Measurements from ENCODE around the gene PRH2. TPM values are rescaled to one million over a fixed set of nuclear protein-coding genes. Genes with fewer than 3 reads are reported as not detected.

PRH2 gene
- total and polyA plus RNA-seq, 9 of the 15 experiments (the other 6 are each of a cell fraction or from before 2014, with no cell fraction given): 0.18 to 0.81 (median 0.24) TPM; not detected in 6

GRCh38 chr12:10910380-10910779 lies 18.7 kb upstream of the PRH2 start:
- Histone ChIP-seq H3K27me3 (ENCODE audit: control insufficient read depth in 2 of 2, insufficient read depth in 2 of 2, low read length in 2 of 2) (no peaks in the 10 kb centered on the region), H3K27ac (ENCODE audit: extremely low read depth, low read depth, low read length) (no peak overlapping the region), H3K36me3 (ENCODE audit: control insufficient read depth, insufficient read depth, low read length) (no peaks in the 10 kb centered on the region), H3K4me1 (replicated peaks in 1 of 2; ENCODE audit: control insufficient read depth in 2 of 2, insufficient read depth in 2 of 2, low read length in 2 of 2) (peaks cover 0 to 3% of the 10 kb centered on the region in 2 experiments; a peak in 2 of 5 replicates), H3K9me3 (replicated peaks; ENCODE audit: control insufficient read depth, insufficient read depth, low read depth, low read length) (no peaks in the 10 kb centered on the region), H3K9me1 (ENCODE audit: control insufficient read depth, insufficient read depth, low read length) (no peaks in the 10 kb centered on the region), H4K20me1 (replicated peaks; ENCODE audit: control insufficient read depth, insufficient read depth, low read length) (no peaks in the 10 kb centered on the region), H3K79me2 (ENCODE audit: control insufficient read depth, insufficient read depth, low read length) (no peaks in the 10 kb centered on the region), H2AFZ (ENCODE audit: low read depth, low read length) (no peak overlapping the region), H3K4me2 (ENCODE audit: insufficient read depth, low read length) (no peak overlapping the region), H3K4me3 (no peak overlapping the region), H3K9ac (ENCODE audit: insufficient read depth in 1 of 2, low read depth in 2 of 2, low read length in 2 of 2) (no peak overlapping the region)
- ChIA-PET CTCF (ENCODE audit: low intra/inter-chr PET ratio) (no interaction called here), POLR2A (no interaction called here)
- ATAC-seq: peak; percentile 69
- no peak for FAIRE-seq
- intact Hi-C loops (cut with micrococcal nuclease) (no loop called here), in situ Hi-C loops (cut with MboI) (no loop called here)
- 52% methylated on average over 8 of the region's 8 CpGs for WGBS (ENCODE audit: insufficient coverage, low coverage, missing lambda C conversion rate)
- peak in 2 of 4 experiments; percentile 7 to 52 for DNase-seq (ENCODE audit: extremely low read depth in 1 of 4, low spot score in 3 of 4)
- no TSS peak for BruUV-seq (replicated peaks)
- TF ChIP-seq ZNF282 (CRISPR knock-in tag; IDR thresholded peaks at IDR 0.05) (no peak), MEF2A (IDR thresholded peaks at IDR 0.05; ENCODE audit: control insufficient read depth, low read depth, low read length) (peak; percentile 88)

DNA sequence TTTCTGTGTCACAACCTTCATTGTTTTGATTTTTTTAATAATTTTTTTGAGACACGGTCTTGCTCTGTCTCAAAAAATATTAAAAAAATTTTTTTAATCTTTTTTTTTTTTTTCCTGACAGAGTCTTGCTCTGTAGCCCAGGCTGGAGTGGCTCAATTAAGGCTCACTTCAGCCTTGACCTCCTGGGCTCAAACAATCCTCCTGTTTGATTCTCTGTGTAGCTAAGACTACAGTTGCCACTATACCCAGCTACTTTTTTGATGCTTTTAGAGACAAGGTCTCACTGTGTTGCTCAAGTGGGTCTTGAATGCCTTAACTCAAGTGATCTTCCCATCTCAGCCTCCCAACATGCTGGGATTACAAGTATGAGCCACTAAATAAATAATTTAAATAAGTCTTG lies 9.2 kb upstream of the PRH2 start:
- ChIA-PET CTCF (ENCODE audit: low intra/inter-chr PET ratio) (no interaction called here), POLR2A (no interaction called here)
- 100% methylated on average over 1 of the region's 1 CpG for WGBS (ENCODE audit: insufficient coverage, low coverage, missing lambda C conversion rate)
- no peaks in the 10 kb centered on the region for H3K9me3 ChIP-seq (replicated peaks; ENCODE audit: control insufficient read depth, insufficient read depth, low read depth, low read length)
- H3K4me1 ChIP-seq (replicated peaks in 1 of 2; ENCODE audit: control insufficient read depth in 2 of 2, insufficient read depth in 2 of 2, low read length in 2 of 2): no peaks in the 10 kb centered on the region
- FAIRE-seq: no peak
- DNase-seq (ENCODE audit: extremely low read depth in 1 of 4, low spot score in 3 of 4): no peak
- no TSS peak for BruUV-seq (replicated peaks)
- no peaks in the 10 kb centered on the region for H3K27me3 ChIP-seq (ENCODE audit: control insufficient read depth in 2 of 2, insufficient read depth in 2 of 2, low read length in 2 of 2)
- H4K20me1 ChIP-seq (replicated peaks; ENCODE audit: control insufficient read depth, insufficient read depth, low read length): no peaks in the 10 kb centered on the region
- TF ChIP-seq NUFIP1 (IDR thresholded peaks at IDR 0.05; ENCODE audit: partially characterized antibody): no peak
- TF ChIP-seq DMBX1 (CRISPR knock-in tag; IDR thresholded peaks at IDR 0.05; ENCODE audit: borderline replicate concordance): no peak
- TF ChIP-seq RBM39 (optimal IDR thresholded peaks at IDR 0.05; ENCODE audit: low read depth, low read length): no peak
- TF ChIP-seq MCM3 (IDR thresholded peaks at IDR 0.05): no peak
- TF ChIP-seq NCOA6 (IDR thresholded peaks at IDR 0.05): no peak
- TF ChIP-seq HSF4 (CRISPR knock-in tag; IDR thresholded peaks at IDR 0.05; ENCODE audit: borderline replicate concordance): no peak
- TF ChIP-seq, protein P1, sequence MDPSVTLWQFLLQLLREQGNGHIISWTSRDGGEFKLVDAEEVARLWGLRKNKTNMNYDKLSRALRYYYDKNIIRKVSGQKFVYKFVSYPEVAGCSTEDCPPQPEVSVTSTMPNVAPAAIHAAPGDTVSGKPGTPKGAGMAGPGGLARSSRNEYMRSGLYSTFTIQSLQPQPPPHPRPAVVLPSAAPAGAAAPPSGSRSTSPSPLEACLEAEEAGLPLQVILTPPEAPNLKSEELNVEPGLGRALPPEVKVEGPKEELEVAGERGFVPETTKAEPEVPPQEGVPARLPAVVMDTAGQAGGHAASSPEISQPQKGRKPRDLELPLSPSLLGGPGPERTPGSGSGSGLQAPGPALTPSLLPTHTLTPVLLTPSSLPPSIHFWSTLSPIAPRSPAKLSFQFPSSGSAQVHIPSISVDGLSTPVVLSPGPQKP (CRISPR knock-in tag; IDR thresholded peaks at IDR 0.05): no peak
- TF ChIP-seq, protein P2, sequence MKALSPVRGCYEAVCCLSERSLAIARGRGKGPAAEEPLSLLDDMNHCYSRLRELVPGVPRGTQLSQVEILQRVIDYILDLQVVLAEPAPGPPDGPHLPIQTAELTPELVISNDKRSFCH (CRISPR knock-in tag; IDR thresholded peaks at IDR 0.05): no peak
- TF ChIP-seq, protein P2 (tag; IDR thresholded peaks at IDR 0.05): no peak
- TF ChIP-seq ILF3 (IDR thresholded peaks at IDR 0.05; ENCODE audit: borderline replicate concordance): no peak
- TF ChIP-seq COPS2 (conservative IDR thresholded peaks at IDR 0.05): no peak
- TF ChIP-seq ZNF41 (CRISPR knock-in tag; conservative IDR thresholded peaks at IDR 0.05): no peak
- TF ChIP-seq, protein P3, sequence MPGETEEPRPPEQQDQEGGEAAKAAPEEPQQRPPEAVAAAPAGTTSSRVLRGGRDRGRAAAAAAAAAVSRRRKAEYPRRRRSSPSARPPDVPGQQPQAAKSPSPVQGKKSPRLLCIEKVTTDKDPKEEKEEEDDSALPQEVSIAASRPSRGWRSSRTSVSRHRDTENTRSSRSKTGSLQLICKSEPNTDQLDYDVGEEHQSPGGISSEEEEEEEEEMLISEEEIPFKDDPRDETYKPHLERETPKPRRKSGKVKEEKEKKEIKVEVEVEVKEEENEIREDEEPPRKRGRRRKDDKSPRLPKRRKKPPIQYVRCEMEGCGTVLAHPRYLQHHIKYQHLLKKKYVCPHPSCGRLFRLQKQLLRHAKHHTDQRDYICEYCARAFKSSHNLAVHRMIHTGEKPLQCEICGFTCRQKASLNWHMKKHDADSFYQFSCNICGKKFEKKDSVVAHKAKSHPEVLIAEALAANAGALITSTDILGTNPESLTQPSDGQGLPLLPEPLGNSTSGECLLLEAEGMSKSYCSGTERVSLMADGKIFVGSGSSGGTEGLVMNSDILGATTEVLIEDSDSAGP (CRISPR knock-in tag; IDR thresholded peaks at IDR 0.05): no peak
- no peak for TF ChIP-seq ZC3H4 (CRISPR knock-in tag; IDR thresholded peaks at IDR 0.05; ENCODE audit: borderline replicate concordance)
- no peaks in the 10 kb centered on the region for H3K36me3 ChIP-seq (ENCODE audit: control insufficient read depth, insufficient read depth, low read length)
- no peak overlapping the region for H3K27ac ChIP-seq (ENCODE audit: extremely low read depth, low read depth, low read length)
- in situ Hi-C loops (cut with MboI) (no loop called here), intact Hi-C loops (cut with micrococcal nuclease) (no loop called here)
- H3K4me3 ChIP-seq: no peak overlapping the region
- H2AFZ ChIP-seq (ENCODE audit: low read depth, low read length): no peak overlapping the region
- H3K9ac ChIP-seq (ENCODE audit: insufficient read depth in 1 of 2, low read depth in 2 of 2, low read length in 2 of 2): no peak overlapping the region
- H3K79me2 ChIP-seq (ENCODE audit: control insufficient read depth, insufficient read depth, low read length): no peaks in the 10 kb centered on the region
- no peaks in the 10 kb centered on the region for H3K9me1 ChIP-seq (ENCODE audit: control insufficient read depth, insufficient read depth, low read length)
- H3K4me2 ChIP-seq (ENCODE audit: insufficient read depth, low read length): no peak overlapping the region
- no peak for ATAC-seq

All from K562 (cell line).